ENCODE results near the gene TSSK2.
A peak's percentile ranks its signal among the peaks of the same experiment; 100 is the strongest.

Gene TSSK2

DNA sequence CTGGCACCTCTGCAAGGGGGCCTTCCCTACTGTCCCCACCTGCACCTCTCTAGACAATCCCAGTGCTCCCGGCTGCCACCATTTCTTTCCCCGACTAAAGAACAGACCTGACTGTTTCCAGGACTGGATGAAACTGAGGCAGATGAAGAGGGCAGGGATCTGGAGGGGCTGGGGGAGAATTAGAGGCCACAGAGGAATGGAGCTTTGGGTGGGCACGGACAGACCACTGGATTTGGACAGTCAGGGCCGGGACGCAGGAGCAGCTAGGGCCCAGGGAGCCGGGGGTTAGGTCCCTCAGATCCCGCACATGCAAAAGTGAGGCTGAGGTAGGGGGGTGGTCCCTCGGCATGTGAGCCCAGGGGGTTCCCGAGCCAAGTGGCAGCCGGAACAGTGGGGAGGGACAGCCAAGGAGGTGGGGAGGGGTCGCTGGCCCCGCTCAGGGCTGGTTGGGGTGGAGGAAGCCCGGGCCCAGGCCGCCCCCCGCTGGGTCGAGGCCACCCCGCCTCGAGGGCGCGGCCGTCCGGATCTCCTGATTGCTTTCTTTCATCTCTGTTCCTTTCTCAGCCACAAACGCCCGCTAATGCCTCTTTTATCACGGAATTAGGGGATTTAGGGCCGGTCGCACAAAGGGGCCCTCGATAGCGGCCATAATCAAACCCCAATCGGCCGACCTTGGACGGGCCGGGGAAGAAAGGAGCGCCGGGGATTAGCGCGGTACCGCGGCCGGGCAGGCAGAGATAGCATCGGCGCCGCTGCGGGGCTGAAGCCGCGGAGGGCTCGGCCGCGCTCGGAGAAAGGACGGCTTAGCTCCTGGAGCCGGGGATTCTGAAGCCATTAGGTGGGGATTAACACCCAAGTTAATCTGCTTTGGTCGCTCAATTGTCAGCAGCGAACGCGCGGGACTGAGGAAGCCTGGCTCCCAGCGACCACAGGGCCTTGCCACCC is 38.2 kb downstream of the TSSK2 start:
- DNase-seq (ENCODE audit: low read depth): no peak

DNA sequence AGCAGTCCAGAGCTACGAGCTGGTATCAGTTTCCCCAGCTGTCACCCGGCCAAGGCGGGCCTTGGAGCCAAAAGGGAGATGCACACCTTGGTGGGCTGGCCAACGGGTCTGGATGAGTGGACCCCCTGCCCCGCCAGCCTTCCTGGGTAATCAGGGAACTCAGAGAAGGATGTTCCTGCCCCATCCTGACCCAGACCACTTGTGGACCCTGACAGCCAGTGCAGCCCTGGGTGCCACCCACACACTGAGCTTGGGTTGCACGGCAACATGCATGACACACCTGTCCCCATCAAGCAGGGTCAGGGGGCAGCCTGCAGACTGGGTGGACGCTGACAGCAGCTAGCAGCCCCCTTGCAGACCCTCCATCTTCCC is 38.8 kb downstream of the TSSK2 start:
- no peak for DNase-seq (ENCODE audit: low read depth)

DNA sequence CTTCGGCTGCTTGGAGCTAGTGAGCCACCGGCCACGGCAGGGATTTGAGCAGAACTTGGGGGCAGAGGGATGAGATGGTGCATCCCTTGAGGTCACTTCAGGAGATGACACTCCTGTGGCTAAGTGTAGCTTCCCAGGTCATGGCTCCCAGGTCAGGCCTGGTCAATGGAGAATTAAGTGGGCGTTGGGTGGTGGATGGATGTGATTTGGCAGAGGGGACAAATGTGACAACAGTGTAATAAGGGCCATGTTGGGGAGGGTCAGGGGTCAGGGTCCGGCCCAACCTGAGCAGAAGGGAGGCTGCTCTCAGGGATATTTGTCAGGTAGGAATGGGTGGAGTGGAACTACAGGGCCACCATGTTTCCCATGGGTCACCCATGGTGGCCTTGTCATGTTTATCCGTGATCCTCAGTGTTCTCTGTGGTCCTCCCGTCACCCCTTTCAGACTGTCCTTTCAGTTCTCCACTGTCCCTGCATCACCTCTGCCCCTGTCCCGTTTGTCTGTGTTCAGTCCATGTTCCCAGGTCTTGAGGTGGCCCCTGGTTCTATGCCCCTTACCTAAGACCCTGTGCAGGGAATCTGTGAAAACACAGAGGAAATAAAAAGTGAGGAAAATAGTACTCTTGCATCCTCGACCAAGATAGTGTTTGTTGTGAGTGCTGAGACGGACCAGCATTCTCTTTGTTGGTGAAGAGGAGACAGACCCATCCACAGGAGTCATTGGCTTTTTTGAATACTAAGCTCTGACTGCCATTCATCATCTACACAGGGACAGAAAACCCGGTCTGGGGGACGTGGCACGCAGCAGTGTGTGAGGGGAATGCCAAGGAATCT is 41.3 kb downstream of the TSSK2 start:
- no peak for DNase-seq (ENCODE audit: low read depth)

DNA sequence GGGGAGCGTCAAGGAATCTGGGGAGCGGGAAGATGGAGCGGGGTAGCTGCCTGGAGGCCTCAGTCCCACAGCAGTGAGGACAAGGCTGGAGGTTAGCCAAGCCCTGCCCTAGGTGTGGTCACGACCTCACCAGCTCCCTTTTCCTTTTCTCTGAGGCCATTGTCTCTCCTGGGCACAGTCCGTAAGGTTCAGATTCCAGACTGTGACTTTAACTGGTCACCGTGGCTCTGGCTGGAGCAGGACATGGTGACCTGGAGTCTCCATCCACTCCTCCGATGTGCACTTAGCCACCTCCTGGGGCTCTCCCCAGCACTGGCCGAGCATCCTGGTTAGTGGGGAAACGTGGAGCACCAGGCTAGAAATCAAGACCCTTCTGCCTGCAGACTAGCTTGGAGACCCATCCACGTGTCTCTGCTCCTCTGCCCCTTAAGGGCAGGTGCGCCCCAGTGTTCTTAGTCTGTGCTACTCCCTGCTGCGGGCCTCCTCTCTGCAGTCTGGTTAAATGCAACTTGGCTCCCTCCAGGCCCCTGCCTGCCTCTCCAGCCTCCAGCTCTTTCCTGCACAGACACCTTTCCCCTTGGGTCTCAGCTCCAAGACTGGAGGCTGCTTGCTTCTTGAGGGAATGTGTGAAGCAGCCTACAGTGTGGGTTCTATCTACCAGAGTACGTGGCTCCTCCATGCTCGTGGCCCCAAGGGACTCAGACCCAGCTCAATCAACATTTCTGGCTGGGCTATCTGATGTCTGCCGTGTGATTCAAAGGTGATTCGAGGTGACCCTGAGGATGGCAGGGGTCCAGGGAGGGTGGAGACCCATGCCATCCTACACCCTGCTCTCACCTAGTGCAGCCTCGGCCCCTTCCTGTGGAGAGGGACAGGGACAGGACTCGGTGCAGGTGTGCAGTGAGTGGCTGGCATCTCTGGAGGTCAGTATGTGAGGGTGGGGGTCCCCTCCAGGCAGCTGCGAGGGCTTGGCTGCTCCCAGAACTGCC is 42.2 kb downstream of the TSSK2 start:
- DNase-seq (ENCODE audit: low read depth): no peak

DNA sequence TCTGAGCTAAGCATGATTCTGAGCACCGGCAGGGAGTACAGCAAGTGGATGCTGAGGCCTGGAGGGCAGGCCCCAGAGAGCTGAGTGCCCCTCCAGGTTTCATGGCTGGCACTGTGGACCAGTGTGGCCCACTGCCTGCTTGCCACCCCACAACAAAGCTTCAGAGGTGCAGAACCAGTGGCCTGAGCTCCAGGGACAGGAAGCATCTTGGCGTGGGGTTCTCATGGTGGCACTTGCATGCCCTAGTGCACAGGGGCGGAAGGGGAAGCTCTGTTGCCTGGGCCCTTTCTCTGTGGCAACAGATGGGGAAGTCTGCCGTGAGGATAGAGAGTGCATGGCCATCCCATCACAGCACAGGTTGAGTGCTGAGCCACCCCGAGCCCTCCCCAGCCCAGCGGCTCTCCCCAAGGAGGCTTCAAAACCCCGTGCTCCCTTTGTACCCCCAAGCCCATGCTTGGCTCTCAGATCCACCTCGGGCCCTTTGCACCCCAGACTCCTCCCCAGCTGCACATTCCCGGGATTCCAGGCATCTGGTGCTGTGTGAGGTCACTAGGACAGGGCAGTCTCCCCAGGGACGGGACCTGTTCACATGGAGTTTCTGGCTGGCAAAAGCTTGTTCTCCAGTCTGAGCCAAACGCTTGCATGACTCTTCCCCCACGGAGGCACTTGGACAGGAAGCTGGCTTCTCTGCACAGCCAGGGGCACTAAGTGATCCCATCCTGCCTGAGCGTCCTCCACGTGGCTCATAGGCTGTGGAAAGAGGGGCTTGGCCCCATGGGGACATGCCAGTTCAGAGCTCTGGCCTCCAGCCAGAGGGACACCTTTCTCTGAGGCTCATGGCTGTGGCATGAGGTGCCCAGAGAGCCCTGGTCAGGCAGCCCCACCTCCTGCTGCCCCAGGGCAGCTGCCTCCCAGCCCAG is 43.3 kb downstream of the TSSK2 start:
- peak; percentile 76 for DNase-seq (ENCODE audit: low read depth)

DNA sequence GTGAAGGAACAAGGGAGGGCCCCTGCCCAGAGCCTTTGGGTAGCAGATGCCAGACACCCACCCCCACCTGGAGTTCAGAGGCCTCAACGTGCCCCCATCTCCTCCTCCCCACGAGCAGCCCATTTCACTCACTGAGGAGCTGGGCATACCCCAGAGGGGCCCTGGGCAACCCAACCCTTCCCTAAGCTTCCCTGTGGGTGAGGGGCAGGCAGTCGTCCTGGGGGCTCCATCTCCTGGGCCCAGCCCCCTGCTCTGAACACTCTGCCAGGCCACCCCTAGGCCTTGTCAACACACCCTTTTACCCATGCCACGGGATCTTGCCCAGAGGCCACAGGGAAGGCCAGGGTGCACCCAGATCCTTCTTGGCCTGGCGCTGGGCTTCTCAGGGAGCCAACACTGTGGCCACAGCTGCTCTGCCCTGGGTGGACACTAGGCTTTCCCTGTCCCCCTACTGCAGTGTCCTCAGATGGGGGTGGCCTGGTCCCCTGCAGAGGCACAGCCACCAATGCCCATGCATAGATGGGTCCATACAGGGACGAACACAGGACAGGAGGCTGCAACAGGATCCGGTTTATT is 44.0 kb downstream of the TSSK2 start:
- DNase-seq (ENCODE audit: low read depth): no peak

DNA sequence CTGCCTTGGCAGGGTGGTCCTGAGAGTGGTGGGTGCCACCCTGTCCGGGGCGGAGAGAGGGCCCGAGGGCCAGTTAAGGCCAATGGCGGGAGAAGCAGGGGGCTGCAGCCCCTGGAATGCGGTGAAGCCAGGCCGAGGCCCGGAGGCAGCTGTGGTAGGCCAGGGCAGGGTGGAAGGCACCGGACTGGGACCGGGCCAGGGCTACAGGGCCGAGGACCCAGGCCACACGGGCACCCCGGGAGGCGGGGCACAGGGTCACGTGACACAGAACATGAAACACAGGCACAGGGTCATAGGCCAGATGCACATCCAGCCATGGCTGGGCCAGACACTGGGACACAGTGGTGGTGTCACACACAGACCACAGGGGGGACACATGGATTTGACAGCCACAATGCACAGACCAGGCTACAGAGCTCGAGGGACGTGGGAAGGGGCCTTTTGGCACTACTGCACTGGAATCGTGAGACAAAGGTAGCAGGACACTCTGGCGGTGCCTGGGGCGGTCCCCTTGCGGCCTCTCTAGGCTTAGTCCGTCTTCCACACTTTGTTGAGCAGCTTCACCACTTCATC is 44.6 kb downstream of the TSSK2 start:
- DNase-seq (ENCODE audit: low read depth): no peak

DNA sequence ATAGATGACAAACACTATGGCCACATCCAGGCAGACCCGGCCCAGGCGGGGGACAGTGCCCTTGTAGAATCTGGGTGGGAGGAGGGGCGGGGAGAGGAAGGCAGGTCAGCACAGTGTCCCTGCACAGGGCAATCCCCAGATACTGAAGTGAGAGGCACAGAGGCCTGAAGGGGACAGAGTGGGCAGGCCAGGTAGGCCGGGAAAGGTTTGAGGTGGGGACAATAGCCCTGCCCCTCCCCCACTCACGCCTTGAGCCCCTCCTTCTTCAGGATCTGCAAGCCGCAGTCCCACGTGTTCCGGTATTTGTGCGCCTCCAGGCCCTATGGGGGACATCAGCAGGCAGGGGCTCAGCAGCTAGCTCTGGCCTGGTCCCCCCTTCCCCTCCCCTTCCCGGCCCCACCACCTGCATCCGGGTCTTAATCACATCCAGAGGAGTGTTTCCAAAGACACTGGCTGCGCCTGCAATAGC is 45.1 kb downstream of the TSSK2 start:
- DNase-seq (ENCODE audit: low read depth): no peak

DNA sequence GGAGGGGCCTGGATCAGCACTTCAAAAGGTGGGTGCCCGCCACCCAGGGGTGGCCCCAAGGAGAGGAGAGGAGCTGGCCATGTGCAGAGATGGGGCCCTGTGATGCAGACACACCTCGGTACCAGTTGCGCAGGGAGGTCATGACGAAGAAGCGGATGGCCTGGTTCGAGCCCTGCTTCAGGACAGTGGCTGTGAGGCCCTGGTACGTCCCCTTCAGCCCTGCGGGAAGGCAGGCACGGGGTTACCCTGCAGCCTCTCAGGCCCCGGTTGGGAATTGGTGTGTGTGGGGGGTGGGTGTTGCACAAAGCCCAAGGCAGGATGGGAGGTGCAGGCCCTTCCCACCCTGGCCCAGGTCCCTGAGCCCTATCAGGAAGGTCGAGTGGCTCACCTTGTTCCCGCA is 45.6 kb downstream of the TSSK2 start:
- DNase-seq (ENCODE audit: low read depth): no peak

DNA sequence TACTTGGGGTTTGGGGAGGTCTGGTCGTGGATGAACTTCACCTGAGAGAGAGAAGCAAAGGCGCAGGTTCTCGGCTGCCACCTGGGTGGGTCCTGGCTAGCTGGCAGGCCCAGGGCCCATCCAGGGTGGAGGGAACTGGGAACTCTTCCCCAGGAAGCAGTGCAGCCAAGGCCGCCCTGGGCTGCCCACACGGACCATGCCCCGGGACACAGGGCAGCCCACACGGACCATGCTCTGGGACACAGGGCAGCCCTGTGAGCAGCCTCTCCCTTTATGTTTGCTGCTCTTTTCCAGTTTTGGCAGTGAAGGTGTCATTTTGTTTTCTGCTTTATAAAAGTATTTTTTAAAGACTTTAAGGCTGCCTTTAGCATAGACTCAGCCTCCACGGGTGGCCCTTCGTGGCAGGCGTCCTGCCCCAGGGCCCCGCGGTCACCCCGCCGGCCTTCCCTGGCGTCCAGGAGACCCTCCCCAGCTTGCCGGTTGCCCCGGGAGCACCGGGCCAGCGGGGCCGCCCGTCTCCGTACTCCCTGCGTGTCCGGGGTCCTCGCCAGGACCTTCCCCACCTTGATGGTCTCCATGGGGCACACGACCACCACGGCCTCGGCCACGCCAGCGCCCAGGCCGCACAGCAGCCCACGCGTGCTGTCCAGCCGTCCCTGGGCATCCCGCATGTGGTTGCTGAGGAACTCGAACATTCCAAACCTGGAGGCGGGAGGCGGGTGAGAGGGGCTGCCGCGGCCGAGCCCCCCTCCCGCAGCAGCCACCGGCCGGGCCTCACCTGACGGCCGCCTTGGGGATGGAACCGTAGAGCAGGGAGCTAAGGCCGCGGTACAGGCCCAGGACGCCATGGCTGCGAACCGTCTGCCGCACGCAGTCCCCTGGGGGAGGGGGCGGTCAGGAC is 46.3 kb downstream of the TSSK2 start:
- DNase-seq (ENCODE audit: low read depth): no peak

DNA sequence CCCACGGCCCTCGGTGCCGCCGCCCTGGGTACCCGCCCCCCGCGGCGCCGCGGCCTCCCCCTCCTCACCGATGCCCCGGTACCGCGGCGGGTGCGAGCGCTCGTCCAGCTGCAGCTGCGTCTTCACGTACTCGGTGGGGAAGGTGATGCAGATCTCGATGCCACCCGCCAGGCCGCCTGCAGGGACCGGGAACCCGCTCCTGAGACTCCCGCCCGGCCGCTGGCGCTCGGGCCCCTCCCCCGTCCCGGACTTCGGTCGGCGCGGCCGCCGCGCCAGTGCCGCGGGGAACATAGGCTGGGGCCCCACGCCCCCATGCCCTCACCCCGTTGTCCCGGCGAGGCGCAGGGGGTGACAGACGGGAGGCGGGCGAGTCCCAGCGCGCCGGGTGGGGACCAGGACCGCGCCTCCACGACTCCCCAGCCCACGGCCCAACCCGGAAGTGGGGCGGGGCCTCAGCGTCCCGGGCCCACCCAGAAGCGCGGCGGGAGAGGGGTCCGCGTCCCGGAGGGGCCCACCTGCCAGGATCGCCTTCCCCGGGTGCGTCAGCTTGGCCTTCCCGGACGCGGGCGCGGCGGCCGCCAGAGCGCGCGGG is 47.1 kb downstream of the TSSK2 start:
- DNase-seq (ENCODE audit: low read depth): peak; percentile 51

DNA sequence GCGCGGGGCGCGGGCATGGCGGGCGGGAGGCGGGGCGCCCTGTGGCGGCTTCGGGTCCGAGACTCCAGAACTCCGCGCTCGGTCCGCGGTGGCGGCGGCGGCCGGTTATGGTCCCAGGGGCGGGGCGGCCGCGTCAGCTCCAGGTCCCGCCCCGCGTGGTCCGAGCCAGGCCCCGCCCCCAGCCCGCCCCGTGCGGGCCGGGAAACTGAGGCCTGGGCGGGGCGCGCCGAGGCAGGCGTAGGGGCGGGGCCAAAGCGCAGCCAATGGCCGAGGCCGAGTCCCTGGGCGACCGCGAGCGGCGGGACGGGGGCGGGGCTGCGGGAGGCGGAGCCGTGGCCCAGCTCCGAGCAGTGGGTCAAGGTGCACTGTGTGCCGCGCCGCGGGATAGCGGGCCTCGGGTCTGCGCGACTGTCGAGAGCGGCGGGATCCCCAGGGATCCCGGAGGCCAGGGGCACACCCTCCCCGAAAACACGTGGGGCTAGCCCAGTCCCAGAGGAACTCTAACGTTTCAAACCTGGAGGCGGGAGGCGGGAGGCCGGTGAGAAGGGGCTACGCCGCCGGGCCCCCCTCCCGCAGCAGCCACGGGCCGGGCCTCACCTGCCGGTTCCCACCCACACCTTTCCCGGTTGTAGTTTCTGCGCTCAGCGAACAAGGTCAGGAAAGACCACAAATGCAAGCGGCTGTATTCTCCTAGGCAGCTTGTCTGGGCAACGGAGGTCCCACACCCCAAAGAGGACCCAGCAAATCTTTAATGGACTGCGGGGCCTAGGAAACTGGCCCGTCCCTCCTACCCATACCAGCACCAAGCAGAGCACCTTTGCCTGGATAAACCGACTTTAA is 47.8 kb downstream of the TSSK2 start, which contains the start of gene SLC25A1:
SLC25A1 (minus strand) TSS at position 80 of the 840 bp plus-strand sequence; CDS start at position 17, 63 bp downstream.
- DNase-seq (ENCODE audit: low read depth): peak; percentile 89

DNA sequence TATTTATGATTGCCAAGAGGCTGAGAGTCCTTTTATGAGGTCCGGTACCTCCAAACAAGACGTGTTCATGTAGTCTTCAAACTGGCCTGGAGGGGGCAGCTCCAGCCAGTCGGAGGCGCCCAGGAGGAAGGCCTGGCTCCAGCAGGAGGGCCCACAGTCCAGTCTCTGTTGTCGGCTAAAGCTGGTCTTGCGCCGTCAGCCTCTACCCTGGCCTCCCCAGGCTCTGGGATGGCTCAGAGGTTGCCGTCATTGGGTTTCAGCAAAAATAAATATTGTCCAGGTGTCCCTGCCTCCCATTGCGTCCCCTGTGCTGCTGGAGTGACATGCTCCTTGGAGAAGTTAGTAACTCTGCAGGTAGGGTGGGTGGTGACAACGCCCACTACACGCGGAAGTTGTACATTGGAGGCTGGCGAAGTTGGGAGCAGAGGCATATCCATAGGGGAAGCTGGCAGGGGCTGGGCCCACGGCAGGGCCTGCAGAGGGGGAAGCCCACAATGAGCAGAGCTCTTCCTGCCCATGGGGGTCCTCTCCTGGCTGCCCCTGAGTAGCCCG is 48.5 kb downstream of the TSSK2 start:
- DNase-seq (ENCODE audit: low read depth): peak; percentile 84

DNA sequence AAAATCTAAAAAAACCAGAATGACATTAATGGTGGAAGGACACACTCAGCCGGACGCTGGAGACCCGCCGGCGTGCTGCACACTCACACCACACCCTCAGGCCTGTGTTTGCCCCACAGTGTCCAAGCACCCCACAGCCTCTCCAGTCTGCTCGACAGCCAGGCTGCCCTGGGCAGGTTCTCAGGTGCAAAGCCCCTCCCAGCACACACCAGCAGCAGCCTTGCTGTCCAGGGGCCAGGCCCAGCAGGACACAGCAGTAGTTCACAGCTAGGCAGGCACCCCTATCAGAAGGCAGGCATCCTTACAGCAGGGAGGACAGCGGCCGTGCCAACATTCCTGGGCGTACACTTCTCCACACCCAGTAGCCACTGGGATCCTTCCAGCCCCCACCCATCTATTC is 49.1 kb downstream of the TSSK2 start:
- no peak for DNase-seq (ENCODE audit: low read depth)

DNA sequence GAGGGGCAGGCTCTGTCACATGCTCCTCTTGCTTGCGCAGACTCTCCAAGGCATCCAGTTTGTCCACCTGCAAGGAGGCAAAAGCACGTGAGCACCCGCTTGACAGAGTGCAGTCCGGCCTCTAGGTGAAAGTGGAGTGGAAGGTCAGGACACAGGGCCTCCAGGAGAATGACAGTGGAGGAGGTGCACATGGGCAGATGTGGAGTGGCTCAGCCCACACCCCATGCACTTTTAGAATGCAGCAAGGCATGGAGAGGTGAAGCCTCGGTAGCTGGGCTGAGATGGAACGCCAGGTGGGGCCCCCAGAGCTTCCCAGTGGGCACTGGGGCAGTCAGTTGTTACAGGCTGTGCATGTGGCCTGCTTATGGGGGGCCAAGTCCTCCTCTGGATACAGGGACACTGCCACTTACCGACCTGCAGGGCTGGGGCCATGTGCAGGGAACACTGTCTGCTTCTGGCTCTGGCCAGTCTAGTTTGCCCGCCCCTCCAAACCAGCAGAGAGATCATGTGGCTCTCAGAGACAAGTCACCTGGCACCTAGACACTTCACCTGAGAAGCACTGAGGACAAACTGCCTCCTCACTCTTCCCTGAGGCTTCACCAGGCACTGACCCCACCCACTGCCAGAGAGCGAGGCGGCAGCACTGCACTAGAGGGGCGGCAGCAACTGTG is 49.8 kb downstream of the TSSK2 start:
- DNase-seq (ENCODE audit: low read depth): no peak

DNA sequence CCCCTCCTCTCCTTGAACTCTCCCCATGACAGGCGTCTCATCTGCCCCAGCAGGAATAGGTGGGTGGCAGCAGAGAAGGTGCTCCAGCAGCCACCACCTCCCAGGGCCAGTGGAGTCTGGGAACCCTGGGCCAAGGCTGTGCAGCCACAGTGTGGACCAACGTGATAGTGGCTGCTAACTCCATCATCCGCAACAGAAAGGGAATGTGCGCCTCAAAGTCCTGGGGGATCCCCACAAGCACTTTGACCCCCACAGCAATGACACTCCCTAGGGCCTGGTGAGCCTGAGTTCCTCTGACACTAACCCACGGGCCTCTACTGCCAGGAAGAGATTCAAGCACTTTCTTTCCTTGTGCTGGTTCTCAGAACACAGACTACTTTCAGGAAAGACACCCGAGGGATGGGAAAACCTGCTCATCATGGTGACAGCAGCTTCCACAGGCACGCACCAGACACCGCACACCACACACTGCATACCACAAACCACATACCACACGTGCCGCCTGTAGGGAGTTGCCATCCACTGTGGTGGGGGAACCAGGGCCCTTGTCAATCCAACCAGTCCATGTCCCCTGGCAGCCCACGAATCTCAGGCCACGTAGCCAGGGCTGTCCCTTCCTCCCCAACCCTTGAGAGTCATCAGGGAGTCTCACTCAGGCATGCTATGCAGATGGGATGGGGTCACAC is 50.8 kb downstream of the TSSK2 start:
- peak; percentile 37 for DNase-seq (ENCODE audit: low read depth)

All from EH (cell line).